GM21367 (cell line): ENCODE results near the gene C1QTNF12.

ENCODE experiments used
- ATAC-seq: cut with Tn5 transposase; IDR thresholded peaks from one replicate; pipeline ENCODE4 v1.9.1; 2021; ENCODE audit not compliant: unreplicated experiment

C1QTNF12 gene

DNA sequence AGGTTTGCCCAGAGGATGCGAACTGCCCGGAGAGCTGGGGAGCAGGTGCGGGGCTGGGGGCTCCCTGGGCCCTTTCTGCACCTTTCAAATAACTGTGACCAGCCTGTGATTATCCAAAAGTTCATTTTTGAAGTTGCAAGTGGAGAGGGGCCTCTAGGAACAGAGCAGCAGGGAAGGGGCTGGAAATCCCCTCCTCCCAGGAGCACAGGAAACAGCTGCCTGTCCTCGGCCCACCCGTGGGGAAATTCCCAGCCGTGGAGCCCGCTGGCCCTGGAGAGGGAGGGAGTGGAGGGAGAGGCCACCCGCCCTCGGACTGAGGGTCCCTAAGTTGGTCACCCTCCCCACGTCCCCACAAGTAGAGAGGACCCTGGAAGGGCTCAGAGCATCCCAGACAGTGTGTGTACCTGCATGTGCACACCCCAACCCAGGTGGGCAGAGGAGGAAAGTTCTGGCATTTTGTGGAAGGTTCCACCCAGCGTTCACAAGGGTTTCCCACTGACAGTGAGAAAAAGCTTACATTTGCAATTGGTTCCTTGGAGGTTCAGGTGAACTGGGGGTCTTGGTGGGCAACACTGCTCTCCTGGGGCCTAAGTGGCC is 31.3 kb downstream of the C1QTNF12 start:
- ATAC-seq, result no peak

DNA sequence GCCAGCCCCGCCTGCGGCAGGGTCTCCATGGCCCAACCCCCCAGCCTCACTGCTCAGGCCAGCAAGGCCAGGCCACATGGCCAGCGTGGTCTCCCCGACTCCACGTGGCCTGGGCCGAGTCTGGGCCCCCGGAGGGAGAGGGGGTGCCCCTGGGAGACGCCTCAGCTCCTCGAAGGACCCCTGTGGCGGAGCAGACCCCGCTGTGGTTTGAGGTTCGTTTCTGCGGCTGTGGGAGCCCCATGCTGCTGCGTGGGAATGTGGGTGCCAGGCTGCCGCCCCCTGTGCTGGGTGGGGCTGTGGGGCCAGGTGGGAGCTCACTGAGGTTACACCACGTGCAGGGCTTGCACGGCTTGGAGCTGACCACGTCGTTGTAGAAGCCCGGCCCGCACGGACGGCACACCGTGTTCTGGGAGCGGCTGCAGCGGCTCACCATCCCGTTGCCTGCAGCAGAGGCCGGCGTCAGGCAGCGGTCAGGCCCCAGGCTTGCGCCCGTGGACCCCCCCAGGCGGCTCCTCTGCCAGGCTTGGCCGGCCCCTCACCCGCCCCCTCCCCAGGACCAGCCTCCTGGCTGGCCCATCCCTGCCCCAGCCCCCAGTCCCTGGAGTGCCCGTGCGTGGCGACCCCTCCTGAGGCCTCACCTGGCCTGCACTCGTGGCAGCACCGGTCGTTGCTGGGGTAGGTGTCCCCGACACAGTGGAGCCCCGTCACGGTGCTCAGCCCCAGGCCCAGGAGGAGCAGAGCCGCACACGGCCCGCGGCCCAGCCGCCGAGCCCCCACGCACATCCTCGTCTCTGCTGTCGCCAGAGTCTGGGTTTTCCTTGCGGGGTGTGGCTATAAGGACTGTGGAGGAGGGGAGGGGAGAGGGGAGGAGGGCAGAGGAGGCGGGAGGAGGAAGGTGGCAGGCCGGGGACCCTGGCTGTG is 32.9 kb downstream of the C1QTNF12 start, which contains the start of gene TNFRSF4:
TSS of gene TNFRSF4 (minus strand) at position 809 of the 921 bp plus-strand sequence. CDS start at position 783, 26 bp downstream.
- ATAC-seq, result no peak

DNA sequence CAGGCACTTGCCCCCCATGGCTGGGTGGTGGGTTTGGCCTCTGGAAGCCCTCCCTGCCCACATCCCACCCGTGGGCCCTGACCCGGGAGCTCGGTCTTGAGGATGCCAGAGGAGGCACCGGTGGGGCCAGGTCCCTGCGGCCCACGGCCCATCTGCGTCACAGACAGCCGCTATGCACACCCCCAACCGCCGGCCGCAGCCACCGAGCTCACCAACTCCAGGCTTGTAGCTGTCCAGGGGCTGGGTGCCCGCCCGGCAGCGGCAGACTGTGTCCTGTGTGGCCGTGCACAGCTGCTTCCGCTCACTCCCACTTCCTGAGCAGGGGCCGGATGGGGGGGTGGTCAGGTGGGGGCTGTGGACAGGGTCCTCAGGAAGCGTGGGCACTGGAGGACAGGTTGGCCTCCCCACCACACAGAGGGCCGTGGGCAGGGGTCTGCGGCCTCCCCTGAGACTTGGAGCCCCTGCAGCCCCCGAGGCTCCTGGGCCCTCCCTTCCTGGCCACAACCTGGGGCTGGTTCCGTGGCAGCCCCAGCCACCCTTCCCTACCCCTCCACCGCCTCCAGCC is 33.7 kb downstream of the C1QTNF12 start:
- no peak for ATAC-seq

DNA sequence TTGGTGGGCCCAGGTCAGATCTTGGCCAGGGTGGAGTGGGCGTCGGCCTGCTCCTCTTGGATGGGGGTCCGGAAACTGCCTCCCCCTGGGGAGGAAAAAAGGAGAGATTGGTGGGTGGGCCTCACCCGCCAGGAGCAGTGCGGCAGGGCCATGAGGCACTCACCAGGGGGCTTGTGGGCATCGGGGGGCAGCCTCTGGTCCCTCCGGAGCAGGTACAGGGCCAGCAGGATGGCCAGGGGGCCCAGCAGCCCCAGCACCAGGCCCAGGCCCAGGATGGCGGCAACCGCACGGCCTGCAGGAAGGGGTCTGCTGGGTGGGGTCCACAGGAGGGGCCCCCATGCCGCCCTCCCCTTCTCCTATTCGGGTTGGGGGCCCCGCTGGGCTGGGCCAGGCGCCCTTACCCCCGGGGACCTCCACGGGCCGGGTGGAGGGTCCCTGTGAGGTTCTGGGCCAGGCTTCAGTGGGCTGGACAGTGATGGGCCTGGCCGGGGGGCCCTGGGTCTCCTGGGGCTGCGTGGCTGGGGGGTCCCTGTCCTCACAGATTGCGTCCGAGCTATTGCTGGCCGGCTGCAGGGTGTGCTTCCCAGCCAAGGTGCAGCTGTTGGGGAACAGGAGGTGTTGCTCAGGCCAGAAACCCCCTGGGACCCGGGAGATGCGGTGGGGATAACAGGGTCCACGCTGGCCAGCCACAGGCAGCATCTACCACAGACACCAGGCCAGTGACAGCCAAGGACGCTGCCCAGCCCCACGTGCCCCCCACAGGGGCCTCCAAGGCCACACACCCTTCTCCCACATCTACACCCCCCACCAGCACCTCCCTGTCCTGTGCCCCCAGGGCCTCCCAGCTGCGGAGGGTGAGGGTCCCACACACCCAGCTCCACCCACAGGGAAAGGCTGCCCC is 34.7 kb downstream of the C1QTNF12 start:
- no peak for ATAC-seq

DNA sequence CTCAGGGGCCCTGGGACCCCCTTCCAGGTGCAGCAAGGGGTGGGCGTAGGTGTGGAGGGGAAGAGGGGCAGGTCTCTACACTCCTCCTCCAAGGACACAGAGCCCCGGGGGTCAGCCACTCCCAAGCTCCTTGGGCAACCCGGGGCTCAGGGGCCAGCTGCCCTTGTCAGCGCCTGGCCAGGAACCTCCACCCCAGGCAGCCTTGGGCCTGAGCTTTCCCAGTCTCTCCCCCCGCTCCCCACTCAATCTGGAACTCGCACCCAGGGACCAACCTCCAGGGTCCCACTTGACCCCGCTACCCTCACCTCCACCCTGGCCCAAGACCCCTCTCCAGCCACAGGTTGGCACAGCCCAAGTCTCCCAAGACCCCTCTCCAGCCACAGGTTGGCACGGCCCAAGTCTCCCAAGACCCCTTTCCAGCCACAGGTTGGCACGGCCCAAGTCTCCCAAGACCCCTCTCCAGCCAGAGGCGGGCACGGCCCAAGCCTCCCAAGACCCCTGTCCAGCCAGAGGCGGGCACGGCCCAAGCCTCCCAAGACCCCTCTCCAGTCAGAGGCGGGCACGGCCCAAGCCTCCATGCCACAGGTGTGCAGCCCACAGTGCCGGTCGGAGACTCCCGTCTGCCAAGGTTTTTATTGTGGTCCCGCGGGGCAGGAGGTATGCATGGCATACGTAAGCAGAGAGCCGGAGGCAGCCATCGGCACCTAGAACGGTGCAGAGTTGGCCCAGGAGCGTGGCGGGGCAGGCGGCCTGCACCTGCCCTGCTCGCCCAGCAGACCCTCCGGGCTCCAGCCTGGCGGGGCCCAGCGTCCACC is 35.6 kb downstream of the C1QTNF12 start:
- no peak for ATAC-seq

DNA sequence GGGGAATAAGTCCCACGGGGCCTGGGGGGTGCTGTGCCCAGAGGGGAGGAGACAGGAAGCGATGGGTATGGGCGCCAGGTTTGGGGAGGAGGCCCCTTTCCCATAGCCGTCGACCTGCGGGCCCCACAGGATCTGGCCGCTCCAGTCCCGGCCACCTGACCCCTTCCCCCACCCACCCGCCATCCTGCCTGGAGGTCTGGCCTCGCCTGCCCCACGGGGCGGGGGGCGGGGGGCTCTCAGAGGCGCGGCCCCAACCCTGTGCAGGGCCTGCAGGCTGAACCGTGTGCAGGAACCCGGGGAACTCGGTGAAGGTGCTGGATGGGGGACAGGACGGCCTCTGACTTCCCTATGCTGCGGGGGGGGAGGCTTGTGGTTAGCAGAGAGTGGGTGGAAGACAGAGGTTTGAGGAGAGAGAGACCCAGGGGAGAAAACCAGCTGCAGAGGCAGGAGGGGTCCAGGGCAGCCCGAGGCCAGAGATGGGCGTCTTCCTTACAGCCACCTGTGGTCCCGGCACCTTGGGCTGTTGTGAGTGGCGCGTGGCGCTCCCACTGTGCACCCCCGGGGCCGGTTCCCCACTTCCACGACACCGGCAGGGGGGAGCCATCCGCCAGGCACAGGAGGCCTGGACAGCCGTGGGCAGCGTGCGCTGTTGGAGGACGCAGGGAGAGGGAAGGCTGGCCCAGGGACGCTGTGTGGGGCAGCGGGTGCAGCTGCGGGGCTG is 37.6 kb downstream of the C1QTNF12 start:
- no peak for ATAC-seq

DNA sequence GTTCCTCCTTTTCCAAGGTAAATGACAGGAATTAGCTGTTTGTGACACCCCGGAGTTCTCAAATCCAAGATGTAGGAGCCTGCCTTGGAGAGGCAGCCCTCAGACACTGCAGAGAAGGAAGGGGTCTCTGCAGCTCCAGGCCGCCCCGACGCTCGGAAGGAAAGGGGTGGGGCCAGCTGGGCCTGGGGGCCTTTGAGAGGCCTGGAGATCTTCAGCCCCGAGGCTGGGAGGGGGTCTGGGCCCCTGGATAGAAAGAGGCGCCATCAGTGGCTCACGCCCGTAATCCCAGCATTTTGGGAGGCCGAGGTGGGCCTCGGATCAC is 39.0 kb downstream of the C1QTNF12 start:
- ATAC-seq, result no peak

DNA sequence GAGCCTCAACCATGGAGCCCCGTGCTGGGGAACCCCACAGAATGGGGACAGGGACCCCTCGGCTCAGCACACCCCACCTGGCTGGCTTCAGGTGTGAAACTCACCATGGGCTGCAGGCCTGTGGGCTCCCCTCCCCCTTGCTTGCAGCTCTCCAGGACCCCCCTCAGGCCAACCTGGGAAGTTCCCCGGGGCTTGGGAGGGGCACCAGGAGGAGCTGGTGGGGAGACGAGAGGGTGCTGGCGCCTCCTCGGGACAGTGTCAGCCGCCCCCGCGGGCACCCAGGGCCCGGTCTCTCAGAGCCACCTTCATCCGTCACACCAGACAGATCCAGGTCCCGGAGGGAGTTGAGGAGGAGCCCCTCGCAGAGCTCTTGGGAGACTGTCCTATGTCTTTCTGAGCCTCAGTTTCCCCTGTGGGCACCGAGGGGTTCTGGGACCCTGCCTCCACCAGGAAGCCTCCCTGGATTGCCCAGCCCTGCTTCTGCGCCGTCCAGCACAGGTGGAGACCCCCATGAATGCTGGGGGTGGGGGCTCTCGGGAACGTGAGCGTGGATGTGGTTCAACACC is 39.5 kb downstream of the C1QTNF12 start:
- no peak for ATAC-seq

DNA sequence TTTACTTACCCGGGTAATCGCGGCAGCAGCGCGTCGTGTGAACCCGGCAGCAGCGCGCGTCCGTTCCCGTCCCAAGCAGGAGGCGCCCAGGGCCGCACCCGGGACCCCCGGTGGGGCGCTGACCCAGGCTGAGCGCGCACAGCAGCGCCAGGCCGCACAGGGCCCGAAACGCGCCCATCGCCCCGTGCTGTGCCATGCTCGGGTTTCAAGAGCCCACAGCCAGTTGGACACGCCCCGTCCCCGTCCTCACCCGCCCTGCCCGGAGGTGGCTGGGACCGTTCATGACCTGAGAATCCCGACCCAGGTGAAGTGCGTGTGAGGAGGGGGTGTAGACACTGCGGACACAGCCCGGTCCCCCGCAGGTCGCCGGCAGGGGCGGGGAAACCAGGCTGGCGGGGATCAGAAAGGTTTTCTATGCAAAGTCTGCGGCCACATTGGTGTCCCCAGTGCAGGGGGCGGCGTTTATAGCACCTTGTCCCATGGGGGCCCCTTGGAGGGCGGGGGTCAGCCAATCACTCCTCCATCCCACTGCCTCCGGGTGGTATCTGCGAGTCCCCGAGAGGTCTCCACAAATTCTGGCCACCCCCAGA is 40.1 kb downstream of the C1QTNF12 start, which contains the start of gene TNFRSF18:
TSS of gene TNFRSF18 (minus strand) at position 217 of the 590 bp plus-strand sequence. CDS start at position 196, 21 bp downstream.
- ATAC-seq, result no peak

DNA sequence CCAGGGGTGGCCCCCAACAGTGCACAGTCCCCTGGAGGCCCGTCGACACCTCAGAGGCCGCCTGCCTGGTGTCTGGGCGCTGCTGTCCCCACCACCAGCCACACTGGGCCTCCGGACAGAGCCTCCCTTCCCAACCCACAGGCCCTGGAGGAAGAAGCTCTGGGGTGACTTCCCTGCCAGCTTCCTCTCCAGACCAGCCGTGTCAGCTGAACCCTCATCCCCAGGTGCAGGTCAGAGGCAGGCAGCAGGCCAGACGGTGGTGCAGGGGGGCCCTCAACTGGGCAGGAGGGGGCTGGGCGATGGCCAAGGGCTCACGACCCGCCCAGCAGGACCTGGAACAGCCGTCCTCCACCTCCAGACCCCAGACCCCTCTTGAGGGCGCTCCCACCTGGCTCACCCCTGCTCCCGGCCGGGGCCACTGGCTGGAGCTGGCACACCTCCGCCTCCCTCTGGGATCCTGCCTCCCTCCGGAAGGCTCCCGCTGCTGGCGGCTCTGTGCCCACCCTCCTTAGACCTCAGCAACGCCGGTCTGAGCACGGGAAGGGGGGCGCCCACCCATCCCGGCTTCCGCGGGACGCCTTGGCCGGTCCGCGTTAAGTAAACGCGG is 40.6 kb downstream of the C1QTNF12 start:
- ATAC-seq, result no peak

DNA sequence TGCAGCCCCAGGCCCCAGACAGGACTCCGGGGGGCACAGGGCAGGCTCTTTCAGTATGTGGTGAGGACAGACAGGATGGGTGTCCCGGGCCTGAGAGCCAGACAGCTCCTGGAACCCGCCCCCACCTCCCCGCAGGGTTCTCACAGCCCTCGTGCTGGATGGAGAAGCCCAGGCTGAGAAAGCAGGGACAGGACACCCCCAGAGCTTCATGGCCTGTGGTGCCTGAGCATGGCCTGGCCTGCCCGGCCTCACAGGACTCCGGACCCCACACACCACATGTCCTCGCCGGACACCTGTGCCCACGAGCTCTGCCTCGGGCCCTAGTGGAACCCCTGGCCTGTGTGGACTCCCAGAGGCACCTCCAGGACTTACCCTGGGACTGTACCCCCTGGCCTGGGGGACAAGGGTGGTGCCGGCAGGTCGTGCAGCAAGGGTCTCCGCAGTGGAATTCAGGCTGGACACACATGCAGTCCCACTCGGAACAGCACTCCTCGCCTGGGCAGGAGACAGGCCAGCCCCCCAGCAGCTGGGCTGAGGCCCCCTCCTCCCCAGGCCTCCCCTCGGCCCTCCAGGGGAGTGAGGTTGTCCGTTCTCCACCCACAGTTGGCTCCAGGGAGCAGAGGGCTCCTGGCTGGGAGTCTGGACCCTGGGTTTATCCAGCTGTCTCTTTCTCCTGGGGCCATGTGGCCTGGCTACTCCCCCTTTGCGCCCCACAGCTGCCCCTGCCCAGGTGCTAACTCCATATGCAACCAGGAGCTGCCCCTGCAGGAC is 41.3 kb downstream of the C1QTNF12 start:
- no peak for ATAC-seq

DNA sequence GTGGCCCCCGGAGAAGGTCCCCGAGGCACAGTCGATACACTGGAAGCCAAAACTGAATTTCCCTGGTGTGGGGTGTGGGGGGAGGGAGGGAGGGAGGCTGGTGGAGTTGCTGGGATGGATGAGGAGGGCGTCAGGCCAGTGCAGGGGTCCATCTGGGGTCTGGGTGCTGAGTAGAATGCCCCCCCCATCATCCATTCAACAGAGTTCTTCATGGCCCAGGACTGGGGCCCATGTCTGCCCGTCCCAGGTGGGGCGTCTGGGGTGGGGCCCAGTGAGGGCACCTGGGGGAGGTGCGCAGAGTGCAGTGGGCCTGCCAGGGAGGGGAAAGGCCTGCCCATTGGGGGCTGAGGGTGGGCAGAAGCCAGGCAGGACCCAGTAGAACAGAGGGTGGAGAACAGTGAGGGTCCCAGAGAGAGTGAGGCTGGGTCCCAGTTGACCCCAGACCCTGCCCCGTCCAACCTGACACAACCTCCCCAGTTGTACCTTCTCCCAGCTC is 42.0 kb downstream of the C1QTNF12 start:
- no peak for ATAC-seq

DNA sequence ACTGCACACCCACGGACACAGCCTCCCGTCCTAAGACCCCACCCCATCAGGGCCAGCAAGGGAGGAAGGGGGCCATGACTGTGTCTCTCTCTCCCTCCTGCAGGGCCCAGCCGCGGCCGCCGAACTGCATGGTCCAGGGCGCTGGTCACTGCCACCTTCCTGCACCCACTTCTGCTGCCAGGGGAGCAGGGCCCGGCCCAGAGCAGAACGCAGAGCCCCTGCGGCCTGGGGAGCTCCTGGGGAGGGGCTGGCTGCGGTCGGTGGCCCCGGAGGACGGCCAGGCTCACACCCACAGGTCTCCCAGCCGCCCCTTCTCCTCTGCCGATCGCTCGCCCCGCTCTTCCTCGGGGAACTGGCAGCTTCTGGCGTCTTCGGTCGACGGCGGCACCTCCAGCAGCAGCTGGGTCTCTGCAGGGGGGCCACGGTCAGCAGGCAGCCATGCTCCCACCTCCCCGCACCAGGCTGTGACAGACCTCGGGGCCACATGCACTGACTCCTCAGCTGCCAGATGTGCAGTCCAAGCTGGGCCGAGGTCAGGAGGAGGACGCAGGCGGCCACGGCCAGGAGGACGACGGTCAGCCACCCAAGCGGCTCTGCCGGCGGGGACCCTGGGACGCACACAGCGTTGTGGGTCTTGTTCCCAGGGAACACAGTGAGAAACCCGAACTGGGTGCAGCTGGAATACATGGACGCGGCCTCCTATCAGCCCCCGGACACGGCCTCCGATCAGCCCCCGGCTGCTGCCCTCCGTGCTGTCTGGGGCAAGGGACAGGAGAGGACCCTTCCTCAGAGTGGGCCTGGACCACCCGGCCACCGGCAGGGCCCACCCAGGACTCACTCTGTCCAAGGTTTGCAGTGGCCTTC is 42.7 kb downstream of the C1QTNF12 start:
- no peak for ATAC-seq

DNA sequence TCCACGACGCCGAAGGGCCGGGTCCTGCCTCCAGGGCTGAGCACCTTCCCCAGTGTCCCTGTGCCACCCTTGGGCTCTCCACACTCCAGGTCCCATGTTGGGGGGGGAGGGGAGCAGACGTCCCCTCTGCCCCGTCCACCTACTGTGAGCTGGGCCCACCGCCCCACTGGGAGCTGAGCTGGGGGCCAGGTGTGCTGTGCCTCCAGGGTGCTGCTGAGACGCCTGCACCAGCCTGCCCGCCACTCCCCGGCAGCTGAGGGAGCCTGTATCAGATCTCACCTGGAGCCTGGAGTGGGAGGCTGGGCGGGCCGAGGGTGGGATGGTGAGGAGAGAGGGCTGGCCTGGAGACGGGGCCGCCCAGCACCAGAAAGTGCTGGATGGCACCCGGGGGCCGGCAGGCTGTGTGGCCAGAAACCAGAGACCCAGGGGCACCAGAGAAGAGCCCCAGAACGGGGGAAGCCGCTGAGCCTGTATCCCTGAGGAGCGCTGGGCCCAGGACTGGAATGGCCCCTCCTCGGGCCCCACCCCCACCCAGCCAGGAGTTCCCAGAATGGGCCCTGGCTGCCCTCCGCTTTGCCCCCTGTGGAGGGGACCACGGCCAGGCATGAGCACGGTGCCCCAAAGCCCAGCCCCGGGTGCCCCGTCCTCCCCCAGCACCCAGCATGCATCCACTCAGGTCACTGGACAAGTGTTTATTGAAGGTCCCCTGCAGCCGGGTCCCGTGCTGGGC is 43.5 kb downstream of the C1QTNF12 start:
- no peak for ATAC-seq

DNA sequence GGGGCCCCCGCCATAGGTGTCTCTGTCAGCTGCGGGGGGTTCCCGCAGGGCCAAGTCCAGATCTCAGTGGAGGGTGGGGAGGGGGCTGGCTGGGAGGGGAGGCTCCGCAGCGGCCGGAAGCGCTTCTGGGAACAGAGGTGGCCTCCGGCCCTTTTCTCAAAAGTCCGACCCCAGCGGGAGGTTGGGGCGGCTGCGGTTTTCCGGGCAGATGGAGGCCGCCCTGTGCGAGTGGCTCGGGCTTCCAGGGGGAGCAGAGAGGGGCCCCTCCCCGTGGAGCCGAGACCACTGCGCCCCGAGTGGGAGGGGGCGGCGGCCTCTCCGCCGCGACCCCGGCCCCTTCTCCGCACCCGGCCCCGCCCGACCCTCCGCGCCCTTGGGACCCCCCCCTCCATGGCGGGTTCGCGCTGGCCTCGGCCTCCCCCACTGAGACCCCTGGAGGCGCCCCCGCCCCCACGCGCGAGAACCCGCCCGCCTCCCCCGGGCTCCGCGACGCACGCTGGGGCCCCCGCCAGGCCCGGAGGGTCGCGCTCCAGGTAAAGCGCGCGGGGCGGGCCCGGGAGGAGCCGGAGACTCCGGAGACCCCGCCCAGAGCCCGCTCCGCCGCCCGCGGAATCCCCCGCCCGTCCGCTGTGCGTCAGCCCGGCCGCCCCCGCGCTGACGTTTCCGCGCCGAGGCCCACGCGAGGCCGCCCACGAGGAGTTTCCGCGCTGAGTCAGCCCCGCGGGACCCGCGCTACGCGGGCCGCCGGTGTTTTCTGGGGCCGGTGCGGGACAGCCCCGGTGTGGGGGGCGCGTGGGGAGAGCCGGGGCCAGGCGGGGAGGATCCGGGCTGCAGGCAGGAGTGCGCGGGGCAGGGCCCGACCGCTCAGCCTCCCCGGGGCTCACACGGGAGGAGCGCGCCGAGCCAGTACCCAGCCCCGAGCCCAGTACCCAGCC is 45.4 kb downstream of the C1QTNF12 start:
- ATAC-seq, result peak; percentile 40
